SK-N-SH (cell line): Measurements from ENCODE around the gene ITGB6. TPM values are rescaled to one million over a fixed set of nuclear protein-coding genes. Genes with fewer than 3 reads are reported as not detected.

ENCODE experiments used
- CTCF ChIA-PET: fragments of 300-600, 350-600 bp; formaldehyde crosslinking; extraction: SDS; loops from one replicate; lab custom pipeline; 2021; lab: Yijun Ruan, JAX
- POLR2A ChIA-PET: fragments of 350-600 bp; sonication (Branson Sonifier 250); formaldehyde crosslinking; extraction: SDS; loops from one replicate; lab custom pipeline; 2020; ENCODE audit warnings: antibody characterized with exemption, inconsistent platforms; lab: Yijun Ruan, JAX
- DNase-seq: peaks from one replicate; pipeline ENCODE4 v3.0.0; 2012
- H2AFZ ChIP-seq: fragments of 200-600 bp; sonication (generic); 2 replicates; pipeline ENCODE4 v1.8.1; 2016; ENCODE audit warnings: antibody characterized with exemption, mild to moderate bottlenecking, low read depth
- H3F3A ChIP-seq: fragments of 200-600 bp; sonication (generic); replicated peaks from 2 replicates; pipeline ENCODE3; 2016; ENCODE audit warnings: antibody characterized with exemption, mild to moderate bottlenecking; ENCODE audit not compliant: insufficient read depth
- H3K27ac ChIP-seq, 2 experiments: fragments of 200-500 bp in 1 of 2; fragments of 200-600 bp in 1 of 2; sonication (Bioruptor generic) in 1 of 2; sonication (generic), shearing (Covaris generic) in 1 of 2; 2 replicates each; pipeline versions ENCODE4 v1.5.1 to v1.6.1; 2014 to 2016; ENCODE audit warnings: low read depth in 2 of 2, inconsistent platforms in 1 of 2, low read length in 1 of 2, mild to moderate bottlenecking in 1 of 2, mixed read lengths in 1 of 2
- H3K27me3 ChIP-seq: fragments of 200-600 bp; sonication (generic), shearing (Covaris generic); 2 replicates; pipeline ENCODE4 v1.6.1; 2016; ENCODE audit warnings: mixed run types; ENCODE audit not compliant: insufficient read depth
- H3K36me3 ChIP-seq, 2 experiments: fragments of 200-500 bp in 1 of 2; fragments of 200-600 bp in 1 of 2; sonication (Bioruptor generic) in 1 of 2; sonication (generic) in 1 of 2; replicated peaks in 1 of 2; 2 replicates each; pipeline versions ENCODE3 to v1.5.1; 2014 to 2016; ENCODE audit warnings: low read length in 1 of 2, mild to moderate bottlenecking in 1 of 2; ENCODE audit not compliant: insufficient read depth in 2 of 2, control insufficient read depth in 1 of 2
- H3K4me1 ChIP-seq, 2 experiments: fragments of 200-500 bp in 1 of 2; fragments of 200-600 bp in 1 of 2; sonication (Bioruptor generic) in 1 of 2; sonication (generic), shearing (Covaris generic) in 1 of 2; 2 replicates each; pipeline versions ENCODE4 v1.5.1 to v1.6.1; 2014 to 2016; ENCODE audit warnings: low read depth in 1 of 2, low read length in 1 of 2, mixed run types in 1 of 2; ENCODE audit not compliant: insufficient read depth in 2 of 2, control insufficient read depth in 1 of 2
- H3K4me2 ChIP-seq: fragments of 200-600 bp; sonication (generic), shearing (Covaris generic); 2 replicates; pipeline ENCODE4 v1.6.1; 2017; ENCODE audit warnings: mixed run types
- H3K4me3 ChIP-seq, 2 experiments: fragments of 200-500 bp in 1 of 2; fragments of 200-600 bp in 1 of 2; sonication (Bioruptor generic) in 1 of 2; sonication (generic), shearing (Covaris generic) in 1 of 2; 2 replicates each; pipeline versions ENCODE4 v1.5.1 to v1.8.1; 2014 to 2016; ENCODE audit warnings: low read depth in 2 of 2, inconsistent platforms in 1 of 2, low read length in 1 of 2, mild to moderate bottlenecking in 1 of 2, mixed read lengths in 1 of 2, moderate library complexity in 1 of 2
- H3K79me2 ChIP-seq: fragments of 200-600 bp; sonication (generic); 2 replicates; pipeline ENCODE4 v1.8.1; 2017; ENCODE audit warnings: mild to moderate bottlenecking; ENCODE audit not compliant: insufficient read depth
- H3K9ac ChIP-seq: fragments of 200-600 bp; sonication (generic); 2 replicates; pipeline ENCODE4 v1.6.1; 2017; ENCODE audit warnings: mixed run types
- H3K9me2 ChIP-seq: fragments of 200-600 bp; sonication (generic); 2 replicates; pipeline ENCODE4 v1.6.1; 2017; ENCODE audit warnings: mixed run types
- H3K9me3 ChIP-seq: fragments of 200-600 bp; sonication (generic); 2 replicates; pipeline ENCODE4 v1.6.1; 2017; ENCODE audit warnings: mixed run types, mild to moderate bottlenecking, moderate library complexity
- H4K20me1 ChIP-seq: fragments of 200-600 bp; sonication (generic); 2 replicates; pipeline ENCODE4 v1.6.1; 2017; ENCODE audit warnings: mild to moderate bottlenecking, mixed run types; ENCODE audit not compliant: insufficient read depth
- CHD2 ChIP-seq: fragments of 150-350 bp; IDR thresholded peaks from 2 replicates; pipeline ENCODE4 v1.6.1; 2018; ENCODE audit warnings: low read length; ENCODE audit not compliant: partially characterized antibody
- ELF1 ChIP-seq: IDR thresholded peaks from 2 replicates; pipeline ENCODE4 v1.4.0; 2012
- EP300 ChIP-seq, 2 experiments: IDR thresholded peaks; 2 replicates each; pipeline versions ENCODE4 v1.4.0 to v1.6.1; 2012; ENCODE audit warnings: borderline replicate concordance in 1 of 2, low read depth in 1 of 2, low read length in 1 of 2
- FOSL2 ChIP-seq: IDR thresholded peaks from 2 replicates; pipeline ENCODE4 v1.4.0; 2012; ENCODE audit warnings: low read depth, mild to moderate bottlenecking, moderate library complexity, borderline replicate concordance
- FOXJ3 ChIP-seq: sonication (generic); formaldehyde crosslinking; IDR thresholded peaks from 2 replicates; pipeline ENCODE4 v1.5.1; 2020; ENCODE audit warnings: mild to moderate bottlenecking, missing genetic modification reagents
- FOXM1 ChIP-seq: IDR thresholded peaks from 2 replicates; pipeline ENCODE4 v1.4.0; 2012; ENCODE audit warnings: low read depth, mild to moderate bottlenecking
- GATA2 ChIP-seq: sonication (generic); formaldehyde crosslinking; IDR thresholded peaks from 2 replicates; pipeline ENCODE4 v1.5.0; 2020; ENCODE audit warnings: mild to moderate bottlenecking, missing genetic modification reagents
- JUND ChIP-seq: IDR thresholded peaks from 2 replicates; pipeline ENCODE4 v1.4.0; 2012
- MEF2A ChIP-seq: IDR thresholded peaks from 2 replicates; pipeline ENCODE4 v1.4.0; 2012; ENCODE audit warnings: low read depth, borderline replicate concordance
- NFIC ChIP-seq: IDR thresholded peaks from 2 replicates; pipeline ENCODE4 v1.4.0; 2012; ENCODE audit warnings: borderline replicate concordance
- NRF1 ChIP-seq: IDR thresholded peaks from 2 replicates; pipeline ENCODE4 v1.6.1; 2012; ENCODE audit warnings: low read depth, mild to moderate bottlenecking, low read length
- RFX5 ChIP-seq: IDR thresholded peaks from 2 replicates; pipeline ENCODE4 v1.6.1; 2012; ENCODE audit warnings: mild to moderate bottlenecking, improper control_type of control experiment, low read length
- RXRA ChIP-seq: IDR thresholded peaks from 2 replicates; pipeline ENCODE4 v1.4.0; 2012; ENCODE audit warnings: low read depth, mild to moderate bottlenecking, borderline replicate concordance
- SMC3 ChIP-seq: IDR thresholded peaks from 2 replicates; pipeline ENCODE4 v1.6.1; 2012; ENCODE audit warnings: low read depth, low read length, improper control_type of control experiment
- TCF12 ChIP-seq: IDR thresholded peaks from 2 replicates; pipeline ENCODE4 v1.4.0; 2012
- WGBS: methylation state at CpG from one replicate; pipeline ENCODE4 v1.1.6; 2017; ENCODE audit warnings: low lambda C conversion rate; 5-methylcytosine and 5-hydroxymethylcytosine counted together
- polyA plus RNA-seq, 3 experiments: library from polyadenylated mRNA; depleted of rRNA; stranded (reverse); fragments of >200 nt; gene quantifications; 2 replicates each; pipeline ENCODE4 v1.2.3, GENCODE V29; 2012
- TF ChIP-seq, protein P1 (sequence below): fragments of 150-350 bp; IDR thresholded peaks from 2 replicates; pipeline ENCODE4 v1.6.1; 2016; ENCODE audit warnings: mild to moderate bottlenecking, low read depth, low read length
- TF ChIP-seq, protein P2 (sequence below): fragments of 200-600 bp; sonication (generic); IDR thresholded peaks from 2 replicates; pipeline ENCODE4 v1.6.1; 2017; ENCODE audit warnings: antibody characterized with exemption, mild to moderate bottlenecking, moderate library complexity
- TF ChIP-seq, protein P3 (sequence below): IDR thresholded peaks from 2 replicates; pipeline ENCODE4 v1.4.0; 2012; ENCODE audit warnings: low read depth

ITGB6 gene
- polyA plus RNA-seq, 1 of the 3 experiments (the other 2 are of a cell fraction) = 0.10 TPM

- TF ChIP-seq EP300 (IDR thresholded peaks at IDR 0.05; ENCODE audit: borderline replicate concordance in 1 of 2, low read depth in 1 of 2, low read length in 1 of 2) = 0 out of 4 replicates have a peak, but pooled peaks of 1 of the 2 experiments have one; percentile 7
These were observed 60.1 kb downstream of the ITGB6 start (continued) for GRCh38 chr2:160139991-160140390.

- POLR2A ChIA-PET = no interaction called here
- no peak overlapping the region for H3K9ac ChIP-seq
- peaks cover 0 to 13% of the 10 kb centered on the region in 2 experiments; a peak in 2 of 4 replicates for H3K4me1 ChIP-seq
- H3K4me2 ChIP-seq = no peak overlapping the region
- no peaks in the 10 kb centered on the region for H3K9me2 ChIP-seq
- no peaks in the 10 kb centered on the region for H3K79me2 ChIP-seq
- no peak for DNase-seq
- TF ChIP-seq FOSL2 = no peak
- no peaks in the 10 kb centered on the region for H3K9me3 ChIP-seq
- H3K4me3 ChIP-seq = no peak overlapping the region
- peak overlapping the region in 1 of 2 experiments; percentile 34; a peak in 2 of 4 replicates for H3K27ac ChIP-seq
- H2AFZ ChIP-seq = no peak overlapping the region
- no peaks in the 10 kb centered on the region for H4K20me1 ChIP-seq
- peaks cover 21% of the 10 kb centered on the region for H3F3A ChIP-seq
- H3K36me3 ChIP-seq = no peaks in the 10 kb centered on the region
- CTCF ChIA-PET = interaction anchor here (2.6 kb wide), 1 partner anchor 30 kb away, joined by 9 read pairs; no protein-coding TSS in a partner anchor
- H3K27me3 ChIP-seq = no peaks in the 10 kb centered on the region
These were observed 60.7 kb downstream of the ITGB6 start for GRCh38 chr2:160139350-160139749.

GRCh38 chr2:160138406-160138805 is 61.7 kb downstream of the ITGB6 start:
- Histone ChIP-seq H3K9me3 (no peaks in the 10 kb centered on the region), H3K4me1 (peaks cover 0 to 13% of the 10 kb centered on the region in 2 experiments; a peak in 2 of 4 replicates), H4K20me1 (no peaks in the 10 kb centered on the region), H3F3A (peaks cover 21% of the 10 kb centered on the region), H3K36me3 (no peaks in the 10 kb centered on the region), H3K9ac (no peak overlapping the region), H3K27ac (no peak overlapping the region), H3K4me2 (no peak overlapping the region), H2AFZ (no peak overlapping the region), H3K9me2 (no peaks in the 10 kb centered on the region), H3K79me2 (no peaks in the 10 kb centered on the region), H3K4me3 (no peak overlapping the region), H3K27me3 (no peaks in the 10 kb centered on the region)
- ChIA-PET POLR2A (no interaction called here), CTCF (interaction anchor here (2.6 kb wide), 1 partner anchor 29 kb away, joined by 9 read pairs; no protein-coding TSS in a partner anchor)
- WGBS = 92% methylated on average over 1 of the region's 1 CpG
- no peak for DNase-seq
- TF ChIP-seq, protein P1, sequence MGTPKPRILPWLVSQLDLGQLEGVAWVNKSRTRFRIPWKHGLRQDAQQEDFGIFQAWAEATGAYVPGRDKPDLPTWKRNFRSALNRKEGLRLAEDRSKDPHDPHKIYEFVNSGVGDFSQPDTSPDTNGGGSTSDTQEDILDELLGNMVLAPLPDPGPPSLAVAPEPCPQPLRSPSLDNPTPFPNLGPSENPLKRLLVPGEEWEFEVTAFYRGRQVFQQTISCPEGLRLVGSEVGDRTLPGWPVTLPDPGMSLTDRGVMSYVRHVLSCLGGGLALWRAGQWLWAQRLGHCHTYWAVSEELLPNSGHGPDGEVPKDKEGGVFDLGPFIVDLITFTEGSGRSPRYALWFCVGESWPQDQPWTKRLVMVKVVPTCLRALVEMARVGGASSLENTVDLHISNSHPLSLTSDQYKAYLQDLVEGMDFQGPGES = no peak
- TF ChIP-seq CHD2 (no peak), FOXM1 (no peak), RFX5 (no peak), NFIC (no peak), GATA2 (CRISPR knock-in tag) (no peak), ELF1 (no peak), NRF1 (no peak), SMC3 (no peak), MEF2A (no peak), FOXJ3 (CRISPR knock-in tag) (no peak), JUND (no peak), RXRA (no peak), TCF12 (no peak)
- TF ChIP-seq, protein P2, sequence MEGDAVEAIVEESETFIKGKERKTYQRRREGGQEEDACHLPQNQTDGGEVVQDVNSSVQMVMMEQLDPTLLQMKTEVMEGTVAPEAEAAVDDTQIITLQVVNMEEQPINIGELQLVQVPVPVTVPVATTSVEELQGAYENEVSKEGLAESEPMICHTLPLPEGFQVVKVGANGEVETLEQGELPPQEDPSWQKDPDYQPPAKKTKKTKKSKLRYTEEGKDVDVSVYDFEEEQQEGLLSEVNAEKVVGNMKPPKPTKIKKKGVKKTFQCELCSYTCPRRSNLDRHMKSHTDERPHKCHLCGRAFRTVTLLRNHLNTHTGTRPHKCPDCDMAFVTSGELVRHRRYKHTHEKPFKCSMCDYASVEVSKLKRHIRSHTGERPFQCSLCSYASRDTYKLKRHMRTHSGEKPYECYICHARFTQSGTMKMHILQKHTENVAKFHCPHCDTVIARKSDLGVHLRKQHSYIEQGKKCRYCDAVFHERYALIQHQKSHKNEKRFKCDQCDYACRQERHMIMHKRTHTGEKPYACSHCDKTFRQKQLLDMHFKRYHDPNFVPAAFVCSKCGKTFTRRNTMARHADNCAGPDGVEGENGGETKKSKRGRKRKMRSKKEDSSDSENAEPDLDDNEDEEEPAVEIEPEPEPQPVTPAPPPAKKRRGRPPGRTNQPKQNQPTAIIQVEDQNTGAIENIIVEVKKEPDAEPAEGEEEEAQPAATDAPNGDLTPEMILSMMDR = no peak
- TF ChIP-seq, protein P3, sequence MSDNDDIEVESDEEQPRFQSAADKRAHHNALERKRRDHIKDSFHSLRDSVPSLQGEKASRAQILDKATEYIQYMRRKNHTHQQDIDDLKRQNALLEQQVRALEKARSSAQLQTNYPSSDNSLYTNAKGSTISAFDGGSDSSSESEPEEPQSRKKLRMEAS = no peak
